WTC11 (cell line): ENCODE data around the gene SPATA2. TPM values are rescaled to one million over a fixed set of nuclear protein-coding genes. Genes with fewer than 3 reads are reported as not detected.

Source experiments
- ATAC-seq: fragments of 200-7000 bp; cut with Tn5 transposase; 2 replicates; pipeline ENCODE4 v1.10.0; 2021; ENCODE audit warnings: mild to moderate bottlenecking, moderate library complexity
- CTCF ChIA-PET: fragments of 300-600 bp; sonication (Branson Sonifier 250); formaldehyde crosslinking; loops from one replicate; lab custom pipeline; 2021; ENCODE audit warnings: antibody characterized with exemption; lab: Charles Lee
- POLR2A ChIA-PET: fragments of 350-600 bp; sonication (Branson Sonifier 250); formaldehyde crosslinking; loops from one replicate; lab custom pipeline; 2021; ENCODE audit warnings: antibody characterized with exemption; lab: Charles Lee
- DNase-seq: peaks from one replicate; pipeline ENCODE4 v3.0.0; 2021; ENCODE audit warnings: low spot score
- H3K27ac Mint-ChIP-seq: 2 replicates; pipeline ENCODE4 v1.8.0; 2021; ENCODE audit warnings: mixed read lengths
- H3K27me3 Mint-ChIP-seq: 2 replicates; pipeline ENCODE4 v1.8.0; 2021; ENCODE audit warnings: low read depth, mild to moderate bottlenecking, moderate library complexity, mixed read lengths
- H3K36me3 Mint-ChIP-seq: 2 replicates; pipeline ENCODE4 v1.8.0; 2021; ENCODE audit warnings: mixed read lengths
- H3K4me1 Mint-ChIP-seq: 2 replicates; pipeline ENCODE4 v1.8.0; 2022; ENCODE audit warnings: mixed read lengths
- H3K4me3 Mint-ChIP-seq: 2 replicates; pipeline ENCODE4 v1.8.0; 2021; ENCODE audit warnings: mild to moderate bottlenecking, moderate library complexity, mixed read lengths
- H3K9me3 Mint-ChIP-seq: 2 replicates; pipeline ENCODE4 v1.8.0; 2021; ENCODE audit warnings: mixed read lengths
- CBFB ChIP-seq: sonication (generic); formaldehyde crosslinking; IDR thresholded peaks from 2 replicates; pipeline ENCODE4 v1.8.1; 2022; ENCODE audit warnings: mild to moderate bottlenecking, low read depth, missing genetic modification reagents
- GABPB1 ChIP-seq: sonication (generic); formaldehyde crosslinking; IDR thresholded peaks from 2 replicates; pipeline ENCODE4 v1.8.1; 2023; ENCODE audit warnings: mild to moderate bottlenecking, missing genetic modification reagents
- GRHL2 ChIP-seq: fragments of 250-450 bp; sonication (Bioruptor Pico); IDR thresholded peaks from 2 replicates; pipeline ENCODE4 v1.8.0; 2022; ENCODE audit warnings: mild to moderate bottlenecking, moderate library complexity; ENCODE audit not compliant: insufficient replicate concordance, severe bottlenecking
- JAZF1 ChIP-seq: fragments of 250-450 bp; sonication (Bioruptor Pico); IDR thresholded peaks from 2 replicates; pipeline ENCODE4 v1.9.0; 2021; ENCODE audit warnings: moderate library complexity, mild to moderate bottlenecking, inconsistent platforms
- NFE2L1 ChIP-seq: sonication (generic); formaldehyde crosslinking; IDR thresholded peaks from 2 replicates; pipeline ENCODE4 v1.8.1; 2023; ENCODE audit warnings: missing genetic modification reagents
- NFYB ChIP-seq: sonication (generic); formaldehyde crosslinking; conservative IDR thresholded peaks from 2 replicates; pipeline ENCODE4 v1.8.0; 2022; ENCODE audit warnings: low read depth, missing genetic modification reagents
- NR2C2 ChIP-seq: sonication (generic); formaldehyde crosslinking; IDR thresholded peaks from 2 replicates; pipeline ENCODE4 v1.8.0; 2022; ENCODE audit warnings: mild to moderate bottlenecking, missing genetic modification reagents
- PRRX2 ChIP-seq: fragments of 250-450 bp; sonication (Bioruptor Pico); IDR thresholded peaks from 2 replicates; pipeline ENCODE4 v1.8.0; 2021; ENCODE audit warnings: mild to moderate bottlenecking
- SMAD4 ChIP-seq: sonication (generic); formaldehyde crosslinking; IDR thresholded peaks from 2 replicates; pipeline ENCODE4 v1.8.0; 2022; ENCODE audit warnings: mild to moderate bottlenecking, missing genetic modification reagents
- ZNF121 ChIP-seq: sonication (generic); formaldehyde crosslinking; IDR thresholded peaks from 2 replicates; pipeline ENCODE4 v1.8.0; 2023; ENCODE audit warnings: missing genetic modification reagents
- ZNF219 ChIP-seq: sonication (generic); formaldehyde crosslinking; IDR thresholded peaks from 2 replicates; pipeline ENCODE4 v1.8.0; 2023; ENCODE audit warnings: missing genetic modification reagents, mild to moderate bottlenecking, borderline replicate concordance
- ZNF232 ChIP-seq: sonication (generic); formaldehyde crosslinking; IDR thresholded peaks from 2 replicates; pipeline ENCODE4 v1.8.0; 2022; ENCODE audit warnings: mild to moderate bottlenecking, missing genetic modification reagents
- ZNF416 ChIP-seq: fragments of 250-450 bp; sonication (Bioruptor Pico); IDR thresholded peaks from 2 replicates; pipeline ENCODE4 v1.9.0; 2021; ENCODE audit warnings: mild to moderate bottlenecking, inconsistent platforms
- total RNA-seq: library from RNA; stranded (reverse); gene quantifications from 3 replicates; pipeline ENCODE4 v1.2.3, GENCODE V29; 2021
- TF ChIP-seq, protein P1 (sequence below): sonication (generic); formaldehyde crosslinking; IDR thresholded peaks from 2 replicates; pipeline ENCODE4 v1.8.1; 2022; ENCODE audit warnings: missing genetic modification reagents, borderline replicate concordance
- TF ChIP-seq, protein P2 (sequence below): fragments of 250-450 bp; sonication (Bioruptor Pico); IDR thresholded peaks from 2 replicates; pipeline ENCODE4 v1.8.0; 2021; ENCODE audit warnings: mild to moderate bottlenecking
- TF ChIP-seq, protein P3 (sequence below): fragments of 250-450 bp; sonication (Bioruptor Pico); IDR thresholded peaks from 2 replicates; pipeline ENCODE4 v2.1.2; 2022; ENCODE audit warnings: mild to moderate bottlenecking, moderate library complexity
- TF ChIP-seq, protein P4 (sequence below): sonication (generic); formaldehyde crosslinking; IDR thresholded peaks from 2 replicates; pipeline ENCODE4 v1.8.0; 2022; ENCODE audit warnings: mild to moderate bottlenecking, missing genetic modification reagents
- TF ChIP-seq, protein P5 (sequence below): sonication (generic); formaldehyde crosslinking; IDR thresholded peaks from 2 replicates; pipeline ENCODE4 v1.8.0; 2022; ENCODE audit warnings: mild to moderate bottlenecking, missing genetic modification reagents
- TF ChIP-seq, protein P6 (sequence below): sonication (generic); formaldehyde crosslinking; IDR thresholded peaks from 2 replicates; pipeline ENCODE4 v1.8.1; 2023; ENCODE audit warnings: mild to moderate bottlenecking, missing genetic modification reagents

SPATA2 gene
- total RNA-seq, 1 experiment from 2014 or later: 11.3 TPM

DNA sequence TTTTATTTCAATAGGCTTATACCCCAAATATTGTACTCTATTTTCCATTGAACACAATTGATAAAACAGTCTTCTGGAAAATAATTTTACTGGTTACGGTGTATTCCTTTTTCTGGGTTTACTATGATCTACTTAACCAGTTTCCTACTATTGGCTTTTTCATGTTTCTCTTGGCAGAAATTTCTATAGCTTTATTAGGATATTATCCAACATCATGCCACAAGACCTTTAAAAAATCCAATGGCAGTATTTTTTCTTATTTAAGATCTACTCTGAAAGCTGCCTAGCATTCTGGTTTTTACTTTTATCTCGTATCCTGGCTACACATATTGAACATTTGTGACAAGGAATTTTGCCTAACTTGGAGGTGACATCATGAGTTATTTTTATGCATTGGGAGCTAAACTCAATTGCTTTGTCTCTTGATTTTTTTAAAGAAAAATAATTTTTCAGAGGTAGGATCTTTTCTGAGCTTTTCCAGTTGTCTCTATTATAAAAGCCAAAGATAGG, 57.2 kb downstream of the SPATA2 start:
- H3K9me3 Mint-ChIP-seq: no peaks in the 10 kb centered on the region
- POLR2A ChIA-PET: no interaction called here
- DNase-seq: no peak
- H3K27ac Mint-ChIP-seq: no peak overlapping the region
- H3K4me1 Mint-ChIP-seq: peaks cover 20% of the 10 kb centered on the region
- no peaks in the 10 kb centered on the region for H3K27me3 Mint-ChIP-seq
- ATAC-seq: no peak
- TF ChIP-seq PRRX2 (CRISPR knock-in tag): no peak
- TF ChIP-seq CBFB (CRISPR knock-in tag): no peak
- TF ChIP-seq, protein P1, sequence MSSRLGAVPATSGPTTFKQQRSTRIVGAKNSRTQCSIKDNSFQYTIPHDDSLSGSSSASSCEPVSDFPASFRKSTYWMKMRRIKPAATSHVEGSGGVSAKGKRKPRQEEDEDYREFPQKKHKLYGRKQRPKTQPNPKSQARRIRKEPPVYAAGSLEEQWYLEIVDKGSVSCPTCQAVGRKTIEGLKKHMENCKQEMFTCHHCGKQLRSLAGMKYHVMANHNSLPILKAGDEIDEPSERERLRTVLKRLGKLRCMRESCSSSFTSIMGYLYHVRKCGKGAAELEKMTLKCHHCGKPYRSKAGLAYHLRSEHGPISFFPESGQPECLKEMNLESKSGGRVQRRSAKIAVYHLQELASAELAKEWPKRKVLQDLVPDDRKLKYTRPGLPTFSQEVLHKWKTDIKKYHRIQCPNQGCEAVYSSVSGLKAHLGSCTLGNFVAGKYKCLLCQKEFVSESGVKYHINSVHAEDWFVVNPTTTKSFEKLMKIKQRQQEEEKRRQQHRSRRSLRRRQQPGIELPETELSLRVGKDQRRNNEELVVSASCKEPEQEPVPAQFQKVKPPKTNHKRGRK (CRISPR knock-in tag): no peak
- TF ChIP-seq, protein P2, sequence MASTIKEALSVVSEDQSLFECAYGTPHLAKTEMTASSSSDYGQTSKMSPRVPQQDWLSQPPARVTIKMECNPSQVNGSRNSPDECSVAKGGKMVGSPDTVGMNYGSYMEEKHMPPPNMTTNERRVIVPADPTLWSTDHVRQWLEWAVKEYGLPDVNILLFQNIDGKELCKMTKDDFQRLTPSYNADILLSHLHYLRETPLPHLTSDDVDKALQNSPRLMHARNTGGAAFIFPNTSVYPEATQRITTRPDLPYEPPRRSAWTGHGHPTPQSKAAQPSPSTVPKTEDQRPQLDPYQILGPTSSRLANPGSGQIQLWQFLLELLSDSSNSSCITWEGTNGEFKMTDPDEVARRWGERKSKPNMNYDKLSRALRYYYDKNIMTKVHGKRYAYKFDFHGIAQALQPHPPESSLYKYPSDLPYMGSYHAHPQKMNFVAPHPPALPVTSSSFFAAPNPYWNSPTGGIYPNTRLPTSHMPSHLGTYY: no peak
- TF ChIP-seq NFE2L1 (CRISPR knock-in tag): no peak
- TF ChIP-seq ZNF219 (CRISPR knock-in tag): no peak
- no peak for TF ChIP-seq ZNF121 (CRISPR knock-in tag)
- TF ChIP-seq GABPB1: no peak
- TF ChIP-seq, protein P3, sequence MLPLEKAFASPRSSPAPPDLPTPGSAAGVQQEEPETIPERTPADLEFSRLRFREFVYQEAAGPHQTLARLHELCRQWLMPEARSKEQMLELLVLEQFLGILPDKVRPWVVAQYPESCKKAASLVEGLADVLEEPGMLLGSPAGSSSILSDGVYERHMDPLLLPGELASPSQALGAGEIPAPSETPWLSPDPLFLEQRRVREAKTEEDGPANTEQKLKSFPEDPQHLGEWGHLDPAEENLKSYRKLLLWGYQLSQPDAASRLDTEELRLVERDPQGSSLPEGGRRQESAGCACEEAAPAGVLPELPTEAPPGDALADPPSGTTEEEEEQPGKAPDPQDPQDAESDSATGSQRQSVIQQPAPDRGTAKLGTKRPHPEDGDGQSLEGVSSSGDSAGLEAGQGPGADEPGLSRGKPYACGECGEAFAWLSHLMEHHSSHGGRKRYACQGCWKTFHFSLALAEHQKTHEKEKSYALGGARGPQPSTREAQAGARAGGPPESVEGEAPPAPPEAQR (CRISPR knock-in tag): no peak
- TF ChIP-seq SMAD4 (CRISPR knock-in tag): no peak
- TF ChIP-seq, protein P4, sequence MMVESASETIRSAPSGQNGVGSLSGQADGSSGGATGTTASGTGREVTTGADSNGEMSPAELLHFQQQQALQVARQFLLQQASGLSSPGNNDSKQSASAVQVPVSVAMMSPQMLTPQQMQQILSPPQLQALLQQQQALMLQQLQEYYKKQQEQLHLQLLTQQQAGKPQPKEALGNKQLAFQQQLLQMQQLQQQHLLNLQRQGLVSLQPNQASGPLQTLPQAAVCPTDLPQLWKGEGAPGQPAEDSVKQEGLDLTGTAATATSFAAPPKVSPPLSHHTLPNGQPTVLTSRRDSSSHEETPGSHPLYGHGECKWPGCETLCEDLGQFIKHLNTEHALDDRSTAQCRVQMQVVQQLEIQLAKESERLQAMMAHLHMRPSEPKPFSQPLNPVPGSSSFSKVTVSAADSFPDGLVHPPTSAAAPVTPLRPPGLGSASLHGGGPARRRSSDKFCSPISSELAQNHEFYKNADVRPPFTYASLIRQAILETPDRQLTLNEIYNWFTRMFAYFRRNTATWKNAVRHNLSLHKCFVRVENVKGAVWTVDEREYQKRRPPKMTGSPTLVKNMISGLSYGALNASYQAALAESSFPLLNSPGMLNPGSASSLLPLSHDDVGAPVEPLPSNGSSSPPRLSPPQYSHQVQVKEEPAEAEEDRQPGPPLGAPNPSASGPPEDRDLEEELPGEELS (CRISPR knock-in tag): no peak
- TF ChIP-seq GRHL2 (CRISPR knock-in tag): no peak
- TF ChIP-seq, protein P5, sequence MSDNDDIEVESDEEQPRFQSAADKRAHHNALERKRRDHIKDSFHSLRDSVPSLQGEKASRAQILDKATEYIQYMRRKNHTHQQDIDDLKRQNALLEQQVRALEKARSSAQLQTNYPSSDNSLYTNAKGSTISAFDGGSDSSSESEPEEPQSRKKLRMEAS (CRISPR knock-in tag): no peak
- TF ChIP-seq ZNF416 (CRISPR knock-in tag): no peak
- TF ChIP-seq NFYB (CRISPR knock-in tag): no peak
- TF ChIP-seq, protein P6, sequence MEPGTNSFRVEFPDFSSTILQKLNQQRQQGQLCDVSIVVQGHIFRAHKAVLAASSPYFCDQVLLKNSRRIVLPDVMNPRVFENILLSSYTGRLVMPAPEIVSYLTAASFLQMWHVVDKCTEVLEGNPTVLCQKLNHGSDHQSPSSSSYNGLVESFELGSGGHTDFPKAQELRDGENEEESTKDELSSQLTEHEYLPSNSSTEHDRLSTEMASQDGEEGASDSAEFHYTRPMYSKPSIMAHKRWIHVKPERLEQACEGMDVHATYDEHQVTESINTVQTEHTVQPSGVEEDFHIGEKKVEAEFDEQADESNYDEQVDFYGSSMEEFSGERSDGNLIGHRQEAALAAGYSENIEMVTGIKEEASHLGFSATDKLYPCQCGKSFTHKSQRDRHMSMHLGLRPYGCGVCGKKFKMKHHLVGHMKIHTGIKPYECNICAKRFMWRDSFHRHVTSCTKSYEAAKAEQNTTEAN: no peak
- TF ChIP-seq NR2C2 (CRISPR knock-in tag): no peak
- no peak for TF ChIP-seq JAZF1
- no peak overlapping the region for H3K4me3 Mint-ChIP-seq
- CTCF ChIA-PET: interaction anchor here (1.3 kb wide), 1 partner anchor 250 kb away, joined by 5 read pairs; no protein-coding TSS in a partner anchor
- peaks cover 3% of the 10 kb centered on the region; the same call in 1 of the 2 replicates for H3K36me3 Mint-ChIP-seq

DNA sequence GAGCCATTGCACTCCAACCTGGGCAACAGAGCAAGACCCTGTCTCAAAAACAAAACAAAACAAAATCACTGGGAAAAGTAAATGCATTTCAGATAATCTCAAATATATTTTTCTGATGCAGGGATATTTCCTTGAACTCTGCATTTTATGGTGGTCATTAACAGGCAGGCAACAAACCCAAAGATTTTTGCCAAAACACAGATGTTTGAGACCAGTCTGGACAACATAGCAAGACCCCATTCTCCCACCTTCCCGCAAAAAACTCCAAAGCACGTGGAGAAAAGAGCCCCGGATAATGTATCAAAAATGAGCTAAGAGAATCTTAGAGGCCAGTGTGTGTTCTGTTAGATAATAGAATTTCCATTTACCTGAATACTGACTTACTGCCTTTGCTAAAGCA, 58.4 kb downstream of the SPATA2 start:
- TF ChIP-seq ZNF232 (CRISPR knock-in tag): no peak
- TF ChIP-seq, all 79 proteins: peak for 0
- DNase-seq: no peak
- Mint-ChIP-seq H3K4me1 (peaks cover 19% of the 10 kb centered on the region), H3K9me3 (no peaks in the 10 kb centered on the region), H3K27ac (no peak overlapping the region), H3K4me3 (no peak overlapping the region), H3K36me3 (peaks cover 3% of the 10 kb centered on the region; the same call in 1 of the 2 replicates), H3K27me3 (no peaks in the 10 kb centered on the region)
- ATAC-seq: no peak
- CTCF ChIA-PET: interaction anchor here (0.8 kb wide), 1 partner anchor 32 kb away, joined by 3 read pairs; no protein-coding TSS in a partner anchor
- POLR2A ChIA-PET: no interaction called here
